Renal cortical epithelial cell (primary cell): Measurements from ENCODE around the gene PCDHB6. TPM values are rescaled to one million over a fixed set of nuclear protein-coding genes. Genes with fewer than 3 reads are reported as not detected.
"Not testable (repeated sequence)": the region's sequence is repeated elsewhere in the genome, so short reads cannot be mapped to it uniquely, and the experiment has no call there.

Source experiments
- DNase-seq: peaks from one replicate; pipeline ENCODE4 v3.0.0-alpha.2; 2011; ENCODE audit warnings: low read depth
- total RNA-seq: library from RNA; depleted of rRNA; stranded (reverse); fragments of >200 nt; gene quantifications from 2 replicates; pipeline ENCODE4 v1.2.3, GENCODE V29; 2014

PCDHB6 gene
- total RNA-seq, 1 donor from 2014 or later, result 0.40 TPM

GRCh38 chr5:141172381-141173204 is 22.7 kb downstream of the PCDHB6 start, which contains the start of gene PCDHB7:
PCDHB7 (plus strand) TSS chr5:141172644; CDS start chr5:141172836, 192 bp downstream.
- DNase-seq, result no peak

DNA sequence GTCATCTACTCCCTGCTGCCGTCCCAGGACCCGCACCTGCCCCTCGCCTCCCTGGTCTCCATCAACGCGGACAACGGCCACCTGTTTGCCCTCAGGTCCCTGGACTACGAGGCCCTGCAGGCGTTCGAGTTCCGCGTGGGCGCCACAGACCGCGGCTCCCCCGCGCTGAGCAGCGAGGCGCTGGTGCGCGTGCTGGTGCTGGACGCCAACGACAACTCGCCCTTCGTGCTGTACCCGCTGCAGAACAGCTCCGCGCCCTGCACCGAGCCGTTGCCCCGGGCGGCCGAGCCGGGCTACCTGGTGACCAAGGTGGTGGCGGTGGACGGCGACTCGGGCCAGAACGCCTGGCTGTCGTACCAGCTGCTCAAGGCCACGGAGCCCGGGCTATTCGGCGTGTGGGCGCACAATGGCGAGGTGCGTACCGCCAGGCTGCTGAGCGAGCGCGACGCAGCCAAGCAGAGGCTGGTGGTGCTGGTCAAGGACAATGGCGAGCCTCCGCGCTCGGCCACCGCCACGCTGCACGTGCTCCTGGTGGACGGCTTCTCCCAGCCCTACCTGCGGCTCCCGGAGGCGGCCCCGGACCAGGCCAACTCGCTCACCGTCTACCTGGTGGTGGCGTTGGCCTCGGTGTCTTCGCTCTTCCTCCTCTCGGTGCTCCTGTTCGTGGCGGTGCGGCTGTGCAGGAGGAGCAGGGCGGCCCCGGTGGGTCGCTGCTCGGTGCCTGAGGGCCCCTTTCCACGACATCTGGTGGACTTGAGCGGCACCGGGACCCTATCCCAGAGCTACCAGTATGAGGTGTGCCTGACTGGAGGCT is 24.6 kb downstream of the PCDHB6 start:
- DNase-seq, result not testable (repeated sequence)

DNA sequence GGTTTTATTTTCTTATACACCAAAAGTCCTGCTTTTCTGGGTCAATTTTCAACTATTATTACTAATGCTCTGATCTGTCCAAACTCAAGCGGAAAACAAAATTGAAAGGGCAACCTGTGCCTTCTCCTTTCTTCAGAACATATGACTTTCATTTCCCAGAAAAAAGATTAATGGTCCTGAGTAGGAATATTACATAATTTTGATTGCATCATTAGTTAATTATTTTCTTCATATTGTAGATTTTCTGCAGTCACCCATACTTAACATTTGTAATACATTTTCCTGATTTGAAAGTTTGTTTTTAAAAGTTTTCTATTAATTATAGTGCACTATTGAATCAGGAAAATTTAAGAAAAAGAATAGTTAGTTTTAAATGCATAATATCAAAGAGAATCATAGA is 26.1 kb downstream of the PCDHB6 start:
- DNase-seq, result no peak

DNA sequence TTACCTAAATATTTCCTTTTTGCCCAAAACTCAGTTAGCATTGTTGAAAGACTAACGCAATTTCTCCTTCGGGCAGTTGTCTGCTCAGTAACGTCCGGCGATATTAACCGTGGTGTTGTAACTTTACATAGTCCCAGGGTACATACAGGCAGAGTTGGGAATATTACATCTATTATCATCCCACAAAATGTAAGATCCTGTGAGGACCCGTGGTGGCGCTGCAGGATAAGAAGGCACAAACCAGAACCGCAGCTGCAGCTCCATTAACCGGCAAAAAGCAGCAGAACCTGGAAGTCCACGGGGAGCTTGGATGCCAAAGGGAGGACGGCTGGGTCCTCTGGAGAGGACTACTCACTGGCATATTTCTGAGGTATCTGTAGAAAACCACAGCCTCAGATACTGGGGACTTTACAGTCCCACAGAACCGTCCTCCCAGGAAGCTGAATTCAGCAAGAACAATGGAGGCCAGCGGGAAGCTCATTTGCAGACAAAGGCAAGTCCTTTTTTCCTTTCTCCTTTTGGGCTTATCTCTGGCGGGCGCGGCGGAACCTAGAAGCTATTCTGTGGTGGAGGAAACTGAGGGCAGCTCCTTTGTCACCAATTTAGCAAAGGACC is 27.8 kb downstream of the PCDHB6 start, which contains the start of gene PCDHB8:
Gene PCDHB8, plus strand, starts transcription at position 214 of the 615 bp plus-strand sequence. Its CDS starts 245 bp downstream, at position 459.
- not testable (repeated sequence) for DNase-seq

GRCh38 chr5:141179371-141179770 is 29.5 kb downstream of the PCDHB6 start:
- DNase-seq, result not testable (repeated sequence)

DNA sequence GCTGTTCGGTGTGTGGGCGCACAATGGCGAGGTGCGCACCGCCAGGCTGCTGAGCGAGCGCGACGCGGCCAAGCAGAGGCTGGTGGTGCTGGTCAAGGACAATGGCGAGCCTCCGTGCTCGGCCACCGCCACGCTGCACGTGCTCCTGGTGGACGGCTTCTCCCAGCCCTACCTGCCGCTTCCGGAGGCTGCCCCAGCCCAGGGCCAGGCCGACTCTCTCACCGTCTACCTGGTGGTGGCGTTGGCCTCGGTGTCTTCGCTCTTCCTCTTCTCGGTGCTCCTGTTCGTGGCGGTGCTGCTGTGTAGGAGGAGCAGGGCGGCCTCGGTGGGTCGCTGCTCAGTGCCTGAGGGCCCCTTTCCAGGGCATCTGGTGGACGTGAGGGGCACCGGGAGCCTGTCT is 30.0 kb downstream of the PCDHB6 start:
- not testable (repeated sequence) for DNase-seq

GRCh38 chr5:141180313-141180712 is 30.5 kb downstream of the PCDHB6 start:
- no peak for DNase-seq

- no peak for DNase-seq
These were observed 32.4 kb downstream of the PCDHB6 start, which contains the start of gene PCDHB16 for GRCh38 chr5:141182248-141182647. PCDHB16 (plus strand) TSS chr5:141182387; CDS start chr5:141182560, 173 bp downstream.

GRCh38 chr5:141184117-141184855 is 34.4 kb downstream of the PCDHB6 start:
- not testable (repeated sequence) for DNase-seq

DNA sequence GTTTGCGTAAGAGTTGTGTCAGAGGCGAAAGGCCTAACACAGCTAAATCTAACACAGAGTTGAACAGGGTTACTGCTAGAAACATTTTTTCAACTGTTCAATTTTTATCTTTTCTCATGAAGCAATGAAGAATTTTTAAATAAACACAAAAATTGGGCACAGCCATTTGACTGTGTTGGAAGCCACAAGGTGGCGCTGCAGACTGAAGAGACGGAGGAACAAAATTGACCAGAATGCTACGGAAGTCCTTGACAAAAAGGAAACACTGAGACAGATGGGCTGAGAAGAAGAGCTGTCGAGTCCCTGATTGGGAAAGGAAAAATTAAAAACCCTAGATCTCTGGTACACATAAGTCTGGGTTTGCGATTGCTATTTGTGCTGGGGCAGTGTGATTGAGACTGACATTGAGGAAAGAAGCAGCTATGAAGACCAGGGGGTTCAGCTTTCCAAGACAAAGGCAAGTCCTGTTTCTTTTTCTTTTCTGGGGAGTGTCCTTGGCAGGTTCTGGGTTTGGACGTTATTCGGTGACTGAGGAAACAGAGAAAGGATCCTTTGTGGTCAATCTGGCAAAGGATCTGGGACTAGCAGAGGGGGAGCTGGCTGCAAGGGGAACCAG is 37.1 kb downstream of the PCDHB6 start, which contains the start of gene PCDHB9:
Gene PCDHB9, plus strand, starts transcription at position 265 of the 616 bp plus-strand sequence. Its CDS starts 158 bp downstream, at position 423.
- no peak for DNase-seq

DNA sequence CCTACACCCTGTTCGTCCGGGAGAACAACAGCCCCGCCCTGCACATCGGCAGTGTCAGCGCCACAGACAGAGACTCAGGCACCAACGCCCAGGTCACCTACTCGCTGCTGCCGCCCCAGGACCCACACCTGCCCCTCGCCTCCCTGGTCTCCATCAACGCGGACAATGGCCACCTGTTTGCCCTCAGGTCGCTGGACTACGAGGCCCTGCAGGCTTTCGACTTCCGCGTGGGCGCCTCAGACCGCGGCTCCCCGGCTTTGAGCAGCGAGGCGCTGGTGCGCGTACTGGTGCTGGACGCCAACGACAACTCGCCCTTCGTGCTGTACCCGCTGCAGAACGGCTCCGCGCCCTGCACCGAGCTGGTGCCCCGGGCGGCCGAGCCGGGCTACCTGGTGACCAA is 38.8 kb downstream of the PCDHB6 start:
- not testable (repeated sequence) for DNase-seq

GRCh38 chr5:141189131-141189530 is 39.3 kb downstream of the PCDHB6 start:
- not testable (repeated sequence) for DNase-seq

DNA sequence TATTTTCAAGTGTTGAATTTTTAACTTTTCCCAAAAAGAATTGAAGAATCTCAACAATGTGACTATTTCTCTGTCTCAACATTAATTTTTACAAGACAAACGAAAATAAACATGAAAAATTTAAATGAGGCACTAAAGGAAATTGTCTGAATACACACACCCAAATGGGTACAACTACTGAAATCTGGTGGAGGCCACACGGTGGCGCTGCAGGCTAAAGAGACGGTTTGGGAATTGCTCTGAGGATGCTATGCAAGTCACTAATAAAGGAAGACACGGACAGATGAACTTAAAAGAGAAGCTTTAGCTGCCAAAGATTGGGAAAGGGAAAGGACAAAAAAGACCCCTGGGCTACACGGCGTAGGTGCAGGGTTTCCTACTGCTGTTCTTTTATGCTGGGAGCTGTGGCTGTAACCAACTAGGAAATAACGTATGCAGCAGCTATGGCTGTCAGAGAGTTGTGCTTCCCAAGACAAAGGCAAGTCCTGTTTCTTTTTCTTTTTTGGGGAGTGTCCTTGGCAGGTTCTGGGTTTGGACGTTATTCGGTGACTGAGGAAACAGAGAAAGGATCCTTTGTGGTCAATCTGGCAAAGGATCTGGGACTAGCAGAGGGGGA is 42.4 kb downstream of the PCDHB6 start, which contains the start of gene PCDHB10:
Gene PCDHB10, plus strand, starts transcription at position 244 of the 616 bp plus-strand sequence. Its CDS starts 200 bp downstream, at position 444.
- no peak for DNase-seq

DNA sequence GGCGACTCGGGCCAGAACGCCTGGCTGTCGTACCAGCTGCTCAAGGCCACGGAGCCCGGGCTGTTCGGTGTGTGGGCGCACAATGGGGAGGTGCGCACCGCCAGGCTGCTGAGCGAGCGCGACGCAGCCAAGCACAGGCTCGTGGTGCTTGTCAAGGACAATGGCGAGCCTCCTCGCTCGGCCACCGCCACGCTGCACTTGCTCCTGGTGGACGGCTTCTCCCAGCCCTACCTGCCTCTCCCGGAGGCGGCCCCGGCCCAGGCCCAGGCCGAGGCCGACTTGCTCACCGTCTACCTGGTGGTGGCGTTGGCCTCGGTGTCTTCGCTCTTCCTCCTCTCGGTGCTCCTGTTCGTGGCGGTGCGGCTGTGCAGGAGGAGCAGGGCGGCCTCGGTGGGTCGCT is 44.5 kb downstream of the PCDHB6 start:
- DNase-seq, result not testable (repeated sequence)

- DNase-seq, result no peak
These were observed 46.5 kb downstream of the PCDHB6 start for GRCh38 chr5:141196363-141196762.

GRCh38 chr5:141199359-141200235 is 49.7 kb downstream of the PCDHB6 start, which contains the start of gene PCDHB11:
PCDHB11 (plus strand) TSS chr5:141199627; CDS start chr5:141199775, 148 bp downstream.
- DNase-seq, result no peak

DNA sequence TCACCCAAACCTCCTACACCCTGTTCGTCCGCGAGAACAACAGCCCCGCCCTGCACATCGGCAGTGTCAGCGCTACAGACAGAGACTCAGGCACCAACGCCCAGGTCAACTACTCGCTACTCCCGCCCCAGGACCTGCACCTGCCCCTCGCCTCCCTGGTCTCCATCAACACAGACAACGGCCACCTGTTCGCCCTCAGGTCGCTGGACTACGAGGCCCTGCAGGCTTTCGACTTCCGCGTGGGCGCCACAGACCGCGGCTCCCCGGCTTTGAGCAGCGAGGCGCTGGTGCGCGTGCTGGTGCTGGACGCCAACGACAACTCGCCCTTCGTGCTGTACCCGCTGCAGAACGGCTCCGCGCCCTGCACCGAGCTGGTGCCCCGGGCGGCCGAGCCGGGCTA is 51.3 kb downstream of the PCDHB6 start:
- not testable (repeated sequence) for DNase-seq

DNA sequence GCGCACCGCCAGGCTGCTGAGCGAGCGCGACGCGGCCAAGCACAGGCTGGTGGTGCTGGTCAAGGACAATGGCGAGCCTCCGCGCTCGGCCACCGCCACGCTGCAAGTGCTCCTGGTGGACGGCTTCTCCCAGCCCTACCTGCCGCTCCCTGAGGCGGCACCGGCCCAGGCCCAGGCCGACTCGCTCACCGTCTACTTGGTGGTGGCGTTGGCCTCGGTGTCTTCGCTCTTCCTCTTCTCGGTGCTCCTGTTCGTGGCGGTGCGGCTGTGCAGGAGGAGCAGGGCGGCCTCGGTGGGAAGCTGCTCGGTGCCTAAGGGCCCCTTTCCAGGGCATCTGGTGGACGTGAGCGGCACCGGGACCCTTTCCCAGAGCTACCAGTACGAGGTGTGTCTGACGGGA is 51.8 kb downstream of the PCDHB6 start:
- DNase-seq, result not testable (repeated sequence)
